Measurements from ENCODE around the gene WWOX. TPM values are rescaled to one million over a fixed set of nuclear protein-coding genes. Genes with fewer than 3 reads are reported as not detected.

WWOX gene
- total and polyA plus RNA-seq, 2 of the 8 experiments (the other 6 are each of a cell fraction or from before 2014, with no cell fraction given): 5.4 to 16.7 TPM

GRCh38 chr16:79019431-79019830 lies 920.0 kb downstream of the WWOX start (continued):
- TF ChIP-seq, protein P1, sequence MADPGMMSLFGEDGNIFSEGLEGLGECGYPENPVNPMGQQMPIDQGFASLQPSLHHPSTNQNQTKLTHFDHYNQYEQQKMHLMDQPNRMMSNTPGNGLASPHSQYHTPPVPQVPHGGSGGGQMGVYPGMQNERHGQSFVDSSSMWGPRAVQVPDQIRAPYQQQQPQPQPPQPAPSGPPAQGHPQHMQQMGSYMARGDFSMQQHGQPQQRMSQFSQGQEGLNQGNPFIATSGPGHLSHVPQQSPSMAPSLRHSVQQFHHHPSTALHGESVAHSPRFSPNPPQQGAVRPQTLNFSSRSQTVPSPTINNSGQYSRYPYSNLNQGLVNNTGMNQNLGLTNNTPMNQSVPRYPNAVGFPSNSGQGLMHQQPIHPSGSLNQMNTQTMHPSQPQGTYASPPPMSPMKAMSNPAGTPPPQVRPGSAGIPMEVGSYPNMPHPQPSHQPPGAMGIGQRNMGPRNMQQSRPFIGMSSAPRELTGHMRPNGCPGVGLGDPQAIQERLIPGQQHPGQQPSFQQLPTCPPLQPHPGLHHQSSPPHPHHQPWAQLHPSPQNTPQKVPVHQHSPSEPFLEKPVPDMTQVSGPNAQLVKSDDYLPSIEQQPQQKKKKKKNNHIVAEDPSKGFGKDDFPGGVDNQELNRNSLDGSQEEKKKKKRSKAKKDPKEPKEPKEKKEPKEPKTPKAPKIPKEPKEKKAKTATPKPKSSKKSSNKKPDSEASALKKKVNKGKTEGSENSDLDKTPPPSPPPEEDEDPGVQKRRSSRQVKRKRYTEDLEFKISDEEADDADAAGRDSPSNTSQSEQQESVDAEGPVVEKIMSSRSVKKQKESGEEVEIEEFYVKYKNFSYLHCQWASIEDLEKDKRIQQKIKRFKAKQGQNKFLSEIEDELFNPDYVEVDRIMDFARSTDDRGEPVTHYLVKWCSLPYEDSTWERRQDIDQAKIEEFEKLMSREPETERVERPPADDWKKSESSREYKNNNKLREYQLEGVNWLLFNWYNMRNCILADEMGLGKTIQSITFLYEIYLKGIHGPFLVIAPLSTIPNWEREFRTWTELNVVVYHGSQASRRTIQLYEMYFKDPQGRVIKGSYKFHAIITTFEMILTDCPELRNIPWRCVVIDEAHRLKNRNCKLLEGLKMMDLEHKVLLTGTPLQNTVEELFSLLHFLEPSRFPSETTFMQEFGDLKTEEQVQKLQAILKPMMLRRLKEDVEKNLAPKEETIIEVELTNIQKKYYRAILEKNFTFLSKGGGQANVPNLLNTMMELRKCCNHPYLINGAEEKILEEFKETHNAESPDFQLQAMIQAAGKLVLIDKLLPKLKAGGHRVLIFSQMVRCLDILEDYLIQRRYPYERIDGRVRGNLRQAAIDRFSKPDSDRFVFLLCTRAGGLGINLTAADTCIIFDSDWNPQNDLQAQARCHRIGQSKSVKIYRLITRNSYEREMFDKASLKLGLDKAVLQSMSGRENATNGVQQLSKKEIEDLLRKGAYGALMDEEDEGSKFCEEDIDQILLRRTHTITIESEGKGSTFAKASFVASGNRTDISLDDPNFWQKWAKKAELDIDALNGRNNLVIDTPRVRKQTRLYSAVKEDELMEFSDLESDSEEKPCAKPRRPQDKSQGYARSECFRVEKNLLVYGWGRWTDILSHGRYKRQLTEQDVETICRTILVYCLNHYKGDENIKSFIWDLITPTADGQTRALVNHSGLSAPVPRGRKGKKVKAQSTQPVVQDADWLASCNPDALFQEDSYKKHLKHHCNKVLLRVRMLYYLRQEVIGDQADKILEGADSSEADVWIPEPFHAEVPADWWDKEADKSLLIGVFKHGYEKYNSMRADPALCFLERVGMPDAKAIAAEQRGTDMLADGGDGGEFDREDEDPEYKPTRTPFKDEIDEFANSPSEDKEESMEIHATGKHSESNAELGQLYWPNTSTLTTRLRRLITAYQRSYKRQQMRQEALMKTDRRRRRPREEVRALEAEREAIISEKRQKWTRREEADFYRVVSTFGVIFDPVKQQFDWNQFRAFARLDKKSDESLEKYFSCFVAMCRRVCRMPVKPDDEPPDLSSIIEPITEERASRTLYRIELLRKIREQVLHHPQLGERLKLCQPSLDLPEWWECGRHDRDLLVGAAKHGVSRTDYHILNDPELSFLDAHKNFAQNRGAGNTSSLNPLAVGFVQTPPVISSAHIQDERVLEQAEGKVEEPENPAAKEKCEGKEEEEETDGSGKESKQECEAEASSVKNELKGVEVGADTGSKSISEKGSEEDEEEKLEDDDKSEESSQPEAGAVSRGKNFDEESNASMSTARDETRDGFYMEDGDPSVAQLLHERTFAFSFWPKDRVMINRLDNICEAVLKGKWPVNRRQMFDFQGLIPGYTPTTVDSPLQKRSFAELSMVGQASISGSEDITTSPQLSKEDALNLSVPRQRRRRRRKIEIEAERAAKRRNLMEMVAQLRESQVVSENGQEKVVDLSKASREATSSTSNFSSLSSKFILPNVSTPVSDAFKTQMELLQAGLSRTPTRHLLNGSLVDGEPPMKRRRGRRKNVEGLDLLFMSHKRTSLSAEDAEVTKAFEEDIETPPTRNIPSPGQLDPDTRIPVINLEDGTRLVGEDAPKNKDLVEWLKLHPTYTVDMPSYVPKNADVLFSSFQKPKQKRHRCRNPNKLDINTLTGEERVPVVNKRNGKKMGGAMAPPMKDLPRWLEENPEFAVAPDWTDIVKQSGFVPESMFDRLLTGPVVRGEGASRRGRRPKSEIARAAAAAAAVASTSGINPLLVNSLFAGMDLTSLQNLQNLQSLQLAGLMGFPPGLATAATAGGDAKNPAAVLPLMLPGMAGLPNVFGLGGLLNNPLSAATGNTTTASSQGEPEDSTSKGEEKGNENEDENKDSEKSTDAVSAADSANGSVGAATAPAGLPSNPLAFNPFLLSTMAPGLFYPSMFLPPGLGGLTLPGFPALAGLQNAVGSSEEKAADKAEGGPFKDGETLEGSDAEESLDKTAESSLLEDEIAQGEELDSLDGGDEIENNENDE (IDR thresholded peaks at IDR 0.05; ENCODE audit: insufficient replicate concordance, low read length): no peak
- TF ChIP-seq GTF2F1 (IDR thresholded peaks at IDR 0.05; ENCODE audit: borderline replicate concordance, low read depth, low read length) (no peak), KDM1A (IDR thresholded peaks at IDR 0.05; ENCODE audit: borderline replicate concordance, low read length) (no peak), EGR1 (IDR thresholded peaks at IDR 0.05; ENCODE audit: borderline replicate concordance, low read depth, low read length) (no peak), NANOG (IDR thresholded peaks at IDR 0.05; ENCODE audit: insufficient read depth, low read depth, low read length, poor library complexity, severe bottlenecking) (no peak), ZNF274 (IDR thresholded peaks at IDR 0.05; ENCODE audit: borderline replicate concordance, extremely low read depth, low read length) (no peak), CTBP2 (IDR thresholded peaks at IDR 0.05; ENCODE audit: borderline replicate concordance, insufficient read depth, insufficient read length, low read length) (no peak), FOSL1 (IDR thresholded peaks at IDR 0.05; ENCODE audit: insufficient read depth, low read depth, low read length) (no peak), RFX5 (IDR thresholded peaks at IDR 0.05; ENCODE audit: borderline replicate concordance, low read depth, low read length) (no peak), USF2 (IDR thresholded peaks at IDR 0.05; ENCODE audit: low read length) (no peak)

All from H1 (cell line).